GM19025 (cell line): ENCODE measurements around the gene RHOB.
"Not testable (repeated sequence)": the region's sequence is repeated elsewhere in the genome, so short reads cannot be mapped to it uniquely, and the experiment has no call there.

Source experiments
- ATAC-seq: cut with Tn5 transposase; IDR thresholded peaks from one replicate; pipeline ENCODE4 v1.9.1; 2021; ENCODE audit warnings: mild to moderate bottlenecking, low read depth, moderate library complexity; ENCODE audit not compliant: unreplicated experiment

Gene RHOB

GRCh38 chr2:20435456-20435855 is 11.4 kb upstream of the RHOB start:
- not testable (repeated sequence) for ATAC-seq

GRCh38 chr2:20436716-20437470 is 10.0 kb upstream of the RHOB start:
- no peak for ATAC-seq

- no peak for ATAC-seq
Observed at GRCh38 chr2:20438334-20439192, 8.3 kb upstream of the RHOB start.

GRCh38 chr2:20439193-20439475 is 7.7 kb upstream of the RHOB start:
- ATAC-seq, result no peak

- no peak for ATAC-seq
Observed at GRCh38 chr2:20439503-20439902, 7.4 kb upstream of the RHOB start.

- ATAC-seq, result no peak
Observed at GRCh38 chr2:20440001-20440560, 6.8 kb upstream of the RHOB start.

- no peak for ATAC-seq
Observed at GRCh38 chr2:20443276-20443920, 3.5 kb upstream of the RHOB start.

GRCh38 chr2:20444101-20444992 is 2.5 kb upstream of the RHOB start:
- no peak for ATAC-seq

GRCh38 chr2:20444993-20445910 is 1.6 kb upstream of the RHOB start:
- ATAC-seq, result no peak

GRCh38 chr2:20446255-20446916 is 488 bp upstream of the RHOB start:
- ATAC-seq, result no peak

- peak; percentile 5 for ATAC-seq
Observed at GRCh38 chr2:20447437-20448245, 767 bp downstream of the RHOB start.

GRCh38 chr2:20448246-20448976 is 1.5 kb downstream of the RHOB start:
- ATAC-seq, result no peak

- no peak for ATAC-seq
Observed at GRCh38 chr2:20448977-20449306, 2.1 kb downstream of the RHOB start.

- no peak for ATAC-seq
Observed at GRCh38 chr2:20449501-20450200, 2.8 kb downstream of the RHOB start.

GRCh38 chr2:20450201-20450999 is 3.5 kb downstream of the RHOB start:
- no peak for ATAC-seq

- ATAC-seq, result no peak
Observed at GRCh38 chr2:20451000-20451290, 4.1 kb downstream of the RHOB start.
